SK-N-MC (cell line): ENCODE results near the gene IQSEC1.

ENCODE experiments used
- DNase-seq: peaks from one replicate; pipeline ENCODE4 v3.0.0-alpha.2; 2011; ENCODE audit warnings: low read depth, low spot score
- H3K27ac ChIP-seq: fragments of 200-600 bp; sonication (generic); 2 replicates; pipeline ENCODE4 v1.5.1; 2016; ENCODE audit warnings: mixed run types
- H3K36me3 ChIP-seq: fragments of 200-600 bp; sonication (generic); 2 replicates; pipeline ENCODE4 v1.6.1; 2017; ENCODE audit warnings: antibody characterized with exemption, low read length, mixed read lengths; ENCODE audit not compliant: insufficient read depth
- H3K4me3 ChIP-seq: fragments of 200-600 bp; sonication (generic); 2 replicates; pipeline ENCODE4 v1.5.1; 2016
- H3K9ac ChIP-seq: fragments of 200-600 bp; sonication (generic); 2 replicates; pipeline ENCODE4 v1.8.0; 2017; ENCODE audit warnings: mixed run types, mixed read lengths; ENCODE audit not compliant: insufficient read length
- H3K9me3 ChIP-seq: fragments of 200-600 bp; sonication (generic); 2 replicates; pipeline ENCODE4 v1.6.1; 2017; ENCODE audit warnings: low read depth, mild to moderate bottlenecking, antibody characterized with exemption, low read length, moderate library complexity, mixed read lengths
- EZH2 ChIP-seq: fragments of 200-600 bp; sonication (generic); IDR thresholded peaks from one replicate; pipeline ENCODE4 v1.6.1; 2017; ENCODE audit warnings: antibody characterized with exemption
- FOXP2 ChIP-seq: optimal IDR thresholded peaks from 2 replicates; pipeline ENCODE3; 2011; ENCODE audit warnings: mild to moderate bottlenecking, moderate library complexity; ENCODE audit not compliant: insufficient read depth; ENCODE audit errors: extremely low read length, control extremely low read depth
- POLR2AphosphoS5 ChIP-seq: IDR thresholded peaks from 2 replicates; pipeline ENCODE4 v1.6.1; 2012; ENCODE audit warnings: mild to moderate bottlenecking, low read depth, low read length, borderline replicate concordance

The IQSEC1 gene

DNA sequence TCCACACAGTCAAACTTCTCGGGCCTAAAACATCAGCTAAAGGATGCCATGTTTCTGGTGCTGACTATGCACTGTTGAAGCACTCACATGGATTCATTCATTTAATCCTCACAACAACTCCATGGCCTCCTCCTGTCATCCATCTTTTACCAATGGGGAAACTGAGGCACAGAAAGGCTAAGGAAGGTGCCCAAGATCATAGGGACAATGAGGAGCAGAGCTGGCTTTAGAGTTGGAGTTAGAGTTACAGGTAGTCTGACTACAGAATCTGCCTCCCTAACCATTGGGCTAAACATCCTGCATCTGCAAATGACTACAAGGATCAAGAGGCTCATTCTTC lies 111.6 kb downstream of the IQSEC1 start:
- no peak overlapping the region for H3K4me3 ChIP-seq
- no peaks in the 10 kb centered on the region for H3K9me3 ChIP-seq
- no peak for DNase-seq
- TF ChIP-seq POLR2AphosphoS5 = no peak
- H3K9ac ChIP-seq = no peak overlapping the region
- H3K36me3 ChIP-seq = no peaks in the 10 kb centered on the region
- H3K27ac ChIP-seq = no peak overlapping the region

DNA sequence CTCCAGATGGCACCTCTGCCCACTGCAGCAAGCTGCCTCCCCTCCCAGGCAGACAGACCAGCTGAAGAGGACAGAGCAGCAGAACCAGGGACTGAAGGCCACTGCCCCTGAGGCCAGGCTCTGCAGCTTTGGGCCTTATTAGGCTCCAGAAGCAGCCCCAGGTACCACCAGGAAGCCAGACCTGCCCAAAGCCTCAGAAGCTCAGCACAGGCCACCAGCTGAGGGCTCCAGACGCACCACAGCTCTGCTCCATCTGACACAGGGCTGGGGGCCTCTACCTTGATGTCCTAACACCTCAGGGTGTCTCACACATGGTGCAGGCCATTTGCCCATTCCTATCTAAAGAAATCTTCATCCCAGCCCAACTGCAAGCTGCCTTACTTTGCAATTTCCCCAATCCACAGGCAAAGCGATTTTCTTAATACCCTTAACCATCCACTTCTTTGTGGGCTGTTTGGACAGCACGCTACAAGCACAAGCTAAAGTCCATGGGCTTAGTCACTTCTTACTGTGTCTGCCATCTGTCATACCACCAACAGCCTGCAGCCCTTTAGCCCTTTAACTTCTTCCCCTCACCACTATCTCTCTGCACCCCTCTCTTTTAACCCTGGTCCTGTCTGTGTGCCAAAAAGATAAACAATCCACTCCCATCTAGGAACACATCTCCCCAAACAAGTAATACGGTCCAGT lies 112.1 kb downstream of the IQSEC1 start:
- no peaks in the 10 kb centered on the region for H3K9me3 ChIP-seq
- H3K36me3 ChIP-seq = no peaks in the 10 kb centered on the region
- H3K4me3 ChIP-seq = no peak overlapping the region
- no peak overlapping the region for H3K27ac ChIP-seq
- H3K9ac ChIP-seq = no peak overlapping the region
- no peak for TF ChIP-seq POLR2AphosphoS5
- no peak for TF ChIP-seq EZH2
- TF ChIP-seq FOXP2 = no peak
- no peak for DNase-seq

DNA sequence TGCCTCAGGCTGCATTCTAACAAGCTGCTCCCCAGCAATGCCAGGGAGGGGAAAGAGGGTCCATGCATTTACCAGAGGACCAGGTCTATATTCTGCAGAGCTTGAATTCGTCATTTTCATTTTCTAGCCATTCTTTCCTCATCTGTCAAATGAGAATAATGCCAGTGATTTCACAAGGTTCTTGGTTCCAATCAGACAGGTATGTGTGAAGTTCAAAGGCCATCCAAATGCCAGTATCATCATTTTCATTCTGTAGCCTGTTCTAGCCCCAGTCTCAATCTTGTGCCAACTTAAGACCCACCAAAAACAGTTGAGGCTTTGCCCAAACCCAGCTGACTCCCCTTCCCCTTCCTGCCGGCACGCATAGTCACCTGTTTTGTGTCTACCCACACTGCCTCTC lies 112.7 kb downstream of the IQSEC1 start:
- Histone ChIP-seq H3K9ac (no peak overlapping the region), H3K27ac (no peak overlapping the region), H3K4me3 (no peak overlapping the region), H3K9me3 (no peaks in the 10 kb centered on the region), H3K36me3 (no peaks in the 10 kb centered on the region)
- no peak for TF ChIP-seq EZH2
- TF ChIP-seq POLR2AphosphoS5 = no peak
- TF ChIP-seq FOXP2 = no peak
- DNase-seq = no peak

DNA sequence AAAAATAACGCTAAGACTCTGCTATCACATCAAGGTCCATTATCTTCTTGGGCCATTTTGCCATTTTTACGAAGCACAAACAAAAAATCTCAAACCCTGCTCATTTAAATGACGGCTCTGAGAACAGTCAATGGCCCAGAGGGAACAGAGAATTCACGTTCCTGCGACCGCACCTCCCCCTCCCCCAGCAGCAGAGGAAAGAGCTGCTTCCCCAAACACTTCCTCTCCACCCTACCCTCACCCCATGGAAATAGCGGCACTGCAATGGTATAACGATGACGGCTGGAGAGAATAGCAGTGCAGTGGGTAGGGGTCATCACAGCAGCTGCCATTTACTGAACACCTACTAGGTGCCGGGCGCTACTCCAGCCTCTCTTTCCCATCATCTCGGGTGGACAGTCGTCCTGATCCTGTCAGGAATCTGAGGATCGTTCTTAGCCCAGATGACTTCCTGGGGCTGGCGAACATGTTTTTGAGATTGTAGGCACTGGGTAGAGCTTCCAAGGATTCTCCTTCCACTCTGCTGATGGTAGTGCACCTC lies 113.3 kb downstream of the IQSEC1 start:
- Histone ChIP-seq H3K4me3 (no peak overlapping the region), H3K9me3 (no peaks in the 10 kb centered on the region), H3K36me3 (no peaks in the 10 kb centered on the region), H3K27ac (no peak overlapping the region), H3K9ac (no peak overlapping the region)
- DNase-seq = no peak
- no peak for TF ChIP-seq EZH2
- TF ChIP-seq POLR2AphosphoS5 = no peak
- TF ChIP-seq FOXP2 = no peak

- DNase-seq = no peak
- H3K9me3 ChIP-seq = no peaks in the 10 kb centered on the region
- H3K4me3 ChIP-seq = no peak overlapping the region
- no peaks in the 10 kb centered on the region for H3K36me3 ChIP-seq
- TF ChIP-seq FOXP2 (no peak), EZH2 (no peak), POLR2AphosphoS5 (no peak)
- H3K9ac ChIP-seq = no peak overlapping the region
- no peak overlapping the region for H3K27ac ChIP-seq
These were observed 113.8 kb downstream of the IQSEC1 start for GRCh38 chr3:12959410-12959809.

- Histone ChIP-seq H3K9ac (no peak overlapping the region), H3K4me3 (no peak overlapping the region), H3K27ac (no peak overlapping the region), H3K9me3 (no peaks in the 10 kb centered on the region), H3K36me3 (no peaks in the 10 kb centered on the region)
- DNase-seq = no peak
- TF ChIP-seq FOXP2 (no peak), POLR2AphosphoS5 (no peak), EZH2 (no peak)
These were observed 115.1 kb downstream of the IQSEC1 start for GRCh38 chr3:12957824-12958792.

GRCh38 chr3:12957339-12957738 lies 115.9 kb downstream of the IQSEC1 start:
- no peak overlapping the region for H3K9ac ChIP-seq
- no peak overlapping the region for H3K4me3 ChIP-seq
- TF ChIP-seq EZH2 (no peak), FOXP2 (no peak), POLR2AphosphoS5 (no peak)
- H3K27ac ChIP-seq = no peak overlapping the region
- no peaks in the 10 kb centered on the region for H3K36me3 ChIP-seq
- DNase-seq = no peak
- H3K9me3 ChIP-seq = no peaks in the 10 kb centered on the region

DNA sequence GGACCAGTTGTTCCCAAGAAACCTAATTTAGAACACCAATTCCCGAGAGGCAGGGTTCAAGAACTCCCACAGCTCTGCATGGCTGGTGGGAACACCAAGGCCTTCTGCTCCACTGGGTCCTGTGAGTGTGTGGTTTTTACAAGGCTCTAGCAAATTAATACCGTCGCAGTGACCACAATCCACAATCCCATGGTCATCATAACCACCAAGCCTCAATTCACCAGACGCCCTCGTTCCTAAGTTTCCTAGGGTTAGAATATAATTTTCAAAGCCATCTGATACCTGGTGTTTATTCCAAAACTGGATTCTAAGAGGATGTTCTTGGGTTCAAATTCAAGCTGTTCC lies 116.9 kb downstream of the IQSEC1 start:
- Histone ChIP-seq H3K27ac (no peak overlapping the region), H3K36me3 (no peaks in the 10 kb centered on the region), H3K9ac (no peak overlapping the region), H3K4me3 (no peak overlapping the region), H3K9me3 (no peaks in the 10 kb centered on the region)
- TF ChIP-seq EZH2 (no peak), FOXP2 (no peak), POLR2AphosphoS5 (no peak)
- DNase-seq = no peak

GRCh38 chr3:12955651-12956315 lies 117.4 kb downstream of the IQSEC1 start:
- Histone ChIP-seq H3K9me3 (no peaks in the 10 kb centered on the region), H3K27ac (no peak overlapping the region), H3K36me3 (no peaks in the 10 kb centered on the region), H3K4me3 (no peak overlapping the region), H3K9ac (no peak overlapping the region)
- no peak for TF ChIP-seq POLR2AphosphoS5
- TF ChIP-seq EZH2 = no peak
- no peak for TF ChIP-seq FOXP2
- no peak for DNase-seq
